HG03060 (cell line): ENCODE data around the gene ACP5.
"Not testable (repeated sequence)": the region's sequence is repeated elsewhere in the genome, so short reads cannot be mapped to it uniquely, and the experiment has no call there.

Source experiments
- ATAC-seq: cut with Tn5 transposase; IDR thresholded peaks from one replicate; pipeline ENCODE4 v1.9.1; 2021; ENCODE audit warnings: low read depth, moderate number of reproducible peaks; ENCODE audit not compliant: unreplicated experiment

Gene ACP5

DNA sequence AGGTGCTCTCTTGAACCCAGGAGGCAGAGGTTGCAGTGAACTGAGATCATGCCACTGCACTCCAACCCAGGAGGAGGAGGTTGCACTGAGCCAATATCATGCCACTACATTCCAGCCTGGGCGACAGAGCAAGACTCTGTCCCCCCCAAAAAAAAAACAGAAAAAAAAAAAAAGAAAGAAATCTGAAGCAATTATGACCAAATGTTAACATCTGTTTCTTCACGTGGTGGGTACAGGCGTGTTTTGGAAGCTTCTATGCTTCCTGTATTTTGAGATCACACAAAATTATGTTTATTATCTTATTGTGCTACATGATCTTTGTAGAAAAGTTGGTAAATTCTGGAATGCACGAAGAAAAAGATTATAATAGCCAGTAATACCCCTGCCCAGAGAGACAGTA lies 2.7 kb upstream of the ACP5 start:
- no peak for ATAC-seq

DNA sequence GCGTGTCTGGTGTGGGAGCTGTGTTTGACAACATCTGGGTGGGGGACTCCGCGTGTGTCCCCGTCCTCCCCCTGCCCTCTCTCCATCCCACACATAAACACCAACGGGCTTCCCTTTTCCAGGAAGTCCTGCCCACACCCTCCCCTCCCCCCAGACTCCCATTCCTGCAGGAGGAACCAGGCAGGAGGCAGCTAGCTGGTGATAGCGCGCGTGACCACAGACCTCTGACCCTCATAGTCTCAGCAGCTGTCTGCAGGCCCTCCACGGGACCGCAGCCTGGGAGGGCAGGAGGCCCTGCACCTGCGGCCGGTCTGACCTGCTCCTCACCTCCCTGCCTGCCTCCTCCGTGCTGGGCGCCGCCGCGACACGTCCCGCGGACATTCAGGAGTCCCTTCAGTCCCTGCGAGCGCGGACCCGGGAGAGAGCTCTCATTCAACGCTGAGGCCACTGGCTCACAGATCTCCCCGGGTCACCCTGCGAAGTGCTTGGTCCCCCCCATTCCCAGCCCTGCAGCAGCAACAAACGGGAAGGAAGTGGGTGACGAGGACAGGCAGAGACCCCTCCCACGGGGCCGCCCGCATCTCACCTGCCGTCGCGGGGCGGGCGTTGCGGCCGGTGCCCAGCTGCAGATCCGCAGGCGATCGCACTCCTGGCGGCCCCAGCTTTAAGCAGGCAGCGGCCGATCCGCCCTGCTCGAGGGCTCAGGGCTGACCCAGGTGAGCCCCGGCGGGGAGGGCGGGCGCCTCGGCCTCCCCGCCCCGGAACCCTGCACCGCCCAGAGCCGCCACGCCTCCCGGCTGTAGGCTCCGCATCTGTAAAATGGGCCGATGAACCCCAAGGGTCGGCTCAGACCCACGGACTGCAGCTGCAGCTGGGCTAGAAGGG lies 1.1 kb upstream of the ACP5 start:
- no peak for ATAC-seq

- ATAC-seq = no peak
Observed at GRCh38 chr19:11576227-11576626, 1.2 kb downstream of the ACP5 start.

DNA sequence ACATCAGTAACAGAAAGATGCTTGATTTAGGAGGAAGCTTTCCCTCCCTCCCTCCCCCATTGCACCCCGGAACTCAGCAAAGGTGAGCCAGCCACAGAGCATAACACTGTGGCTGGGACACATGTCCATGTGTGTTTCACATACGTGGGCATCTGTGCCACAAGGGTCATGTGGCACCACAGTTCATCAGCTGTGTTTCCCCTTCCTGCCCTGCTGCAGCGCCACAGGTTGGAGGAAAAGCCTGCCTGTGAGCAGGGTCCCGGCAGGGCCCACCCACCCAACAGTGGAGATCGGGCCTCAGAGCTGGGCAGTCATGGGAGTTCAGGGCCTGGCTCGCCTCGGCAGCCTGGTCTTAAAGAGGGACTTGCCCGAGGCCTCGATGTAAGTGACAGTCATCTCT lies 2.8 kb downstream of the ACP5 start:
- ATAC-seq = no peak

- ATAC-seq = not testable (repeated sequence)
Observed at GRCh38 chr19:11573763-11574162, 3.7 kb downstream of the ACP5 start.

DNA sequence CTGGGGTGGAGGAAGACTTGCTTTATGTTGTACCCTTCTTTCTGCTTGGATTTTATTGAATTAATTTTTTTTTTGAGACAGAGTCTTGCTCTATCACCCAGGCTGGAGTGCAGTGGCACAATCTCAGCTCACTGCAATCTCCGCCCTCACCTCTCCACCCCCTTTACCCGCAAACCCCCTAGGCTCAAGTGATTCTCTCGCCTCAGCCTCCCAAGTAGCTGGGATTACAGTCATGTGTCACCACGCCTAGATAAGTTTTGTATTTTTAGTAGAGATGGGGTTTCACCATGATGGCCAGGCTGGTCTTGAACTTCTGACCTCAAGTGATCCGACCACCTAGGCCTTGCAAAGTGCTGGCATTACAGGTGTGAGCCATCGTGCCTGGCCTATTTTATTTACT lies 4.1 kb downstream of the ACP5 start:
- ATAC-seq = not testable (repeated sequence)

GRCh38 chr19:11570039-11570462 lies 7.4 kb downstream of the ACP5 start:
- no peak for ATAC-seq

DNA sequence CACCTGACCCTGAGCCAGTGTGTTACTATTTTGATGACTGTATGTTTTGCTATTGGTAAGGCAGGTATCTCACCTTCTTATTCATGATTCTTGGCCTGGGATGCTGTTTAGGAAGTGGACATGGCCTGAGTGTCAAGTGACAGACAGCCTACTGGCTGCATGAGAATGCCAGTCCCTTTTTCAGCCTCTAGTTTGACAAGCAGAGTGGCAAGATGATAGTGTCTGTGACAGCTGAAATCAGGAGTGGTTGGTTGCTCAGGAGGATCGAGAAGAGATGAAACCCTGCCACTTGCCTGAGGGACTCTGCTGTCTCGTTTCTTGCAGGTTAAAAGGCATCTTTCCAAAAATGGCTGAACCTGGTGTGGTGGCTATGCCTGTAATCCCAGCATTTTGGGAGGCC lies 11.3 kb downstream of the ACP5 start:
- no peak for ATAC-seq

DNA sequence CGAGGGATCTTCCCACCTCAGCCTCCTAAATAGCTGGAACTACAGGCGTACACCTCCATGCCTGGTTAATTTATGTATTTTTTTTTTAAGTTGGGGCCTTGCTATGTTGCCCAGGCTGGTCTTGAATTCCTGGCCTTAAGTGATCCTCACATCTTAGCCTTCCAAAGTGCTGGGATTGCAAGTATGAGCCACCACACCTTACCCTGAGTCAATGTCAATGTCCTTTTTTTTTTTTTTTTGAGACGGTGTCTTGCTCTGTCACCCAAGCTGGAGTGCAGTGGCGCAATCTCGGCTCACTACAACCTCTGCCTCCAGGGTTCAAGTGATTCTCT lies 11.8 kb downstream of the ACP5 start:
- ATAC-seq = not testable (repeated sequence)

DNA sequence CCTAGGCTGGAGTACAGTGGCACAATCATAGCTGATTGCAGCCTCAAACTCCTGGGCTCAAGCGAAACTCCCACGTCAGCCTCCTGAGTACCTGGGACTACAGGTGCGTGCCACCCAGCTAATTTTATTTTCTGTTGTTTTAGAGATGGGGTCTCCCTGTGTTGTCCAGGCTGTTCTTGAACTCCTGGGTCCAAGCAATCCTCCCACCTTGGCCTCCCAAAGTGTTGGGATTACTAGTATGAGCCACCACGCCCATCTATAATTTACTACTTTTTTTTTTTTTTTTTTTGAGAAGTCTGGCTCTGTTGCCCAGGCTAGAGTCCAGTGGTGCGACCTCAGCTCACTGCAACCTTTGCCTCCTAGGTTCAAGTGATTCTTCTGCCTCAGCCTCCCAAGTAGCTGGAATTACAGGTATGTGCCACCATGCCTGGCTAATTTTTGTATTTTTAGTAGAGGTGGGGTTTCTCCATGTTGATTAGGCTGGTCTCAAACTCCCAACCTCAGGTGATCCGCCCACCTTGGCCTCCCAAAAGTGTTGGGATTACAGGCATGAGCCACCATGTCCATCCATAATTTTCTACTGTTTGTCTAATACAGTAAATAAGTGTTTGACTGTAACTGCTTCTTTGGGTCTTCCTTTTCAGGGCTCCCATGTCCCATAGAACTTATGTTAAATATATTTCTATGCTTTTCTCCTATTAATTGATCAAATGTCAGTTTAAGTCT lies 13.2 kb downstream of the ACP5 start:
- not testable (repeated sequence) for ATAC-seq

- ATAC-seq = no peak
Observed at GRCh38 chr19:11563532-11563931, 13.9 kb downstream of the ACP5 start.

- ATAC-seq = no peak
Observed at GRCh38 chr19:11560404-11561051, 16.9 kb downstream of the ACP5 start.

DNA sequence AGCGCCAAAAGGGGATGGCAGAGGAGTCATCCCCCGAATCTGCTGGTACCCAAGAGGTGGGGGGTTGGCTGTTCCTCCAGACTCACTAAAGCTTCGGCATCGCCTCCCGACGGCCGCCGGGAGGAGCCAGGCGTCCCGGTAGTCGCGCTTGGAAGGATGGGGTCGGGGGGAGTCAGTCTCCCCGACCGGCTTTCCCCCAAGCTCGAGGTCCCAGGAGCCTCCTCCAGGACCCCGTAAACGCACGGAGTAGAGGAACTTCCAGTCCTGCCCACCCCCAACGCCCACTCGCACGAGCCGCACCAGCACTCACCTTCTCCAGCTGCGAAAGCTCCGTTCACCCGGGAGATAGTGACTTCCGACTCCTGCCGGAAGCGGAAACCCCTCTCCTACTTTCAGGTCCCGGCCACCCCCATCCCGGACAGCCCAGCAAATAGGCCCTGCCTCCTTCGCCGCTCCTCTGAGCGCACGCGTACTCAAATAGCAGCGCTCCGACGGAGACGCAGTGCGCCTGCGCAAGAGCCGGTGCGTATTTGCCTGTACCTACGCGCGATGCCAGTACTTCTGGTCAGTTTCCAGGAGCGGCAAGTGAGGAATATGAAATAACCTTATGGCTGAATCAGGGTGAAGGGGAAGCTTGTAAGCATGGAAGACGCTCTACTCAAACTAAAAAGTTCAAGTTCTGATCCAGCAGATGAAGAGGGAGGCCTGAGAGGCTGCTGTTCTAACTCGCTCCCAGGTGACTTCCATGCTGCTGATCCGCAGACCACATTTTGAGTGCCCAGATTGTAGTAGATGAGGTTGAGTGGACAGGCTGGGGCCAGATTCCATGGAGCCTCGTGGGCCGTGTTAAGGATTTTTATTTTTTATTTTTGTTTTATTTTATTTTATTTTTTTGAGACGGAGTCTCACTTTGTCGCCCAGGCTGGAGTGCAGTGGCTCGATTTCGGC lies 18.3 kb downstream of the ACP5 start, which contains the start of gene ELOF1:
TSS of gene ELOF1 (minus strand) at position 350 of the 948 bp plus-strand sequence. CDS start 4,883 bp downstream, outside the sequence.
- ATAC-seq = peak; percentile 58

DNA sequence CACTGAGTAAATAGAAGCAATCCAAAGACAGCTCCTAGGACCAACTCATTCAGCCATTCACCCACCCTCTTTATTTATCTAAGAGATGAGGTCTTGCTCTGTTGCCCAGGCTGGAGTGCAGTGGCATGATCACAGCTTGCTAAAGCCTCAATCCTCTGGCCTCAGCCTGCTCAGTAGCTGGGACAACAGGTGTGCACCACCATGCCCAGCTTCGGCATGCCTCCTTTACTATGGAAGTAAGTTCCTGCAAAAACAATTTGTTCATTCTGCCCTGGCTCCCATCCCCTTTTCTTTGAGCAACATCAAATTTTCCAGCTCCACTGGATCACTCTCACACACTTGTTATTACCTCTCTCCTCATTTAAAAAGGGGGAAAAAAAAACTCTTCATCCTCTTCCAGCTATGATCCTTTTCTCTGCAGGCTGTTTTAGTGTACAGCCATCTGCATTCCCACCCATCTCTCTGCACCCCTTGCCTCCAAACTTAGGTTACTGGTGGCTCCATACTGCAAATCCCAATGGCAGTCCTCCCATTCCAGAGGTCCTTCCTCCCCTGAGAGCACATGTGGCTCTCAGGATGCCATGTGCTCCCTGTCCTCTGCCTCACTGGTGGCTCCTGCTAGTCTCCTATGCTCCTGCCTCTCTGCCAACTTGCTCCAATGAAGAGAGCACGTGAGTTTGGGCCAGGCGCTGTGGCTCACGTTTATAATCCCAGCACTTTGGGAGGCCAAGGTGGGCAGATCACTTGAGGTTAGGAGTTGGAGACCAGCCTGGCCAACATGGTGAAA lies 20.6 kb downstream of the ACP5 start:
- ATAC-seq = no peak

DNA sequence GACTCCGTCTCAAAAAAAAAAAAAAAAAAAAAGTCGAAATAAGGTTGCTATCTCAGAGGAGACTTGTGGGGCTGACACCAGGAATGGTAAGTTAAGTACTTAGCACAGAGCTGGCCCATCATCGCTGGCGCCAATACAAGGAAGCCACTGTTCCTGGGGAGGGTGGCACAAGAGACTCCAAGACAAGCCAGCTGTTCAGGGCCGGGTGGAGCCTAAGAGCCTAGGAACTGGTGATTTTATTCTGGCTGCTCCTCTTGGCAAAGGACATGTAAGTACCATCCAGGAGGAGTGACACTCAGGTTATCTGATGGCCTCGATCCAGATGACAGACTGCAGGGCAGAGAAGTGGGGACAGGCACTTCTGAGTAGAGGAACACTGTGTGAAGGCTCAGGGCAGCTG lies 22.2 kb downstream of the ACP5 start:
- no peak for ATAC-seq

GRCh38 chr19:11554160-11554559 lies 23.3 kb downstream of the ACP5 start:
- ATAC-seq = no peak

DNA sequence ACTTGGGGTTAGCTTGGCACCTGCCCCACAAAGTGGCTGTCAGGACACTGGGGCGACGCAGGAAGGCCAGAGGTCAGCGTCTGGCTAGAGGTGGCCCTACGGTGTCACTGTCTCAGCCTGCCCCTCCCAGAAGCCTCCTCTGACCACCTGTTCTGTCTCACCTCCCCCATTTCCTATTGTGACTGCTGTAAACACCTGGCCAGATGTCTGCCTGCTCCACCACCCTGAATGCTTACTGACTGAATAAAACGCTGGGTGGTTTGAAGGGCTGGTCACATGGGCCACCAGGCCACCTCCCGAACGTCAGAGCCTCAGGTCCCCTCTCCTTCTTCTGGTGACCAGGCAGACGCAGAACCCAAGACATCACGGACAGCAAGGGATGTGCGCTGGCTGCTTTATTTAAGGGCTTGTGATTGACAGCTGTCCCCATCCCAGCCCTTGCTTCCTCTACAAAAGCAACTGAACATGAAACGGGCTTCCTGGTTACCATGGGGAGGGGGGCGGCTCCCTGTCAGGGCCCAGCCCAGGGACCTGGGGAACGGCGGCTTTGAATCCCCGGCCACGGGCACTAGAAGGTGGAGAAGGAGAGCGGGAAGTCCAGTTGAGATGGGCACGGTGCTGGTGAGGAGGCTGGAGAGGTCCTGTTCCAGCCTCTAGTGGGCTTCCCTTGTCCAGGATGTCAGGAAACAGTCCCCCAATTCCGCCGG lies 24.6 kb downstream of the ACP5 start:
- ATAC-seq = no peak

- ATAC-seq = no peak
Observed at GRCh38 chr19:11551603-11552235, 25.7 kb downstream of the ACP5 start.
